ENCODE data around the gene TBRG4.

The TBRG4 gene

DNA sequence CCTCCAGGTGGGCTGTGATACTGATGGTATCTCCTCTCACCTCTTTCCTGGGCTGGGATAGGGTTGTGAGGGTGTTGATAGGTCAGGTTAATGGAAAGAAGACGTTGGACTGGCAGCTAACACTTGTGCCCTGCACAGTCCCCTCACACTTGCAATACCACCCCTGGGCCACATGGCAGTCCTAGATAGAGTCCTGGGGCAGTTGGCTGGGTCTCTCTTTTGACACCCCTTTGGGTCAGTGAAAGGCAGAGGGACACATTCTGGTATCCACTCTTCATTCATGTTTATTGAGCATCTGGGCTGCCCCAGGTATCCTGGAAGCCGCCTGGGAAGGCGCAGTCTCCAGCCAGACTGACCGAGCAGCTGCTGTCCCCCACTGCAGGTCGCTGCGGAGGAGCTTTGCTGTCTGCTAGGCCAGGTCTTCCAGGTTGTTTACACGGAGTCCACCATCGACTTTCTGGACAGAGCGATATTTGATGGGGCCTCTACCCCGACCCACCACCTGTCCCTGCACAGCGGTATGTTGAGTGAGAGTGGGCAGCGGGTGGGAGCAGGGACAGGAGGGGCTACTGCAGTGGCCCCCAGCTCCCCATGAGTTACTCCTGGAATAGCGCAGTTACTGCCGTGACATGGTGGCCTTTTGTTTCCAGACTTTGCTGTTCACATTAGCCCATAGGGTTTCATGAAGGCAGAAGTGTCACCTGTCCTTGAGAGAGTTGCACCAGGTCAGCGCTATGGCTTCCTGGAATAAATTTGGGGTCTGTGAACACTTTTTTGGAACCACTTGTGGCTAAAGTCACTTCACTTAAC is 41.8 kb downstream of the TBRG4 start:
- peak overlapping the region; percentile 67 to 80 for H3K27ac Mint-ChIP-seq
- peaks cover 84% of the 10 kb centered on the region for H3K36me3 Mint-ChIP-seq (ENCODE audit: insufficient read depth)
- H3K4me3 Mint-ChIP-seq: no peak overlapping the region
- ATAC-seq (replicated peaks) (no peak), DNase-seq (no peak)
- H3K27me3 Mint-ChIP-seq: no peaks in the 10 kb centered on the region
- peaks cover 15 to 29% of the 10 kb centered on the region in 2 donors for H3K4me1 Mint-ChIP-seq (ENCODE audit: low read depth in 2 of 2)
- H3K9me3 Mint-ChIP-seq: no peaks in the 10 kb centered on the region

DNA sequence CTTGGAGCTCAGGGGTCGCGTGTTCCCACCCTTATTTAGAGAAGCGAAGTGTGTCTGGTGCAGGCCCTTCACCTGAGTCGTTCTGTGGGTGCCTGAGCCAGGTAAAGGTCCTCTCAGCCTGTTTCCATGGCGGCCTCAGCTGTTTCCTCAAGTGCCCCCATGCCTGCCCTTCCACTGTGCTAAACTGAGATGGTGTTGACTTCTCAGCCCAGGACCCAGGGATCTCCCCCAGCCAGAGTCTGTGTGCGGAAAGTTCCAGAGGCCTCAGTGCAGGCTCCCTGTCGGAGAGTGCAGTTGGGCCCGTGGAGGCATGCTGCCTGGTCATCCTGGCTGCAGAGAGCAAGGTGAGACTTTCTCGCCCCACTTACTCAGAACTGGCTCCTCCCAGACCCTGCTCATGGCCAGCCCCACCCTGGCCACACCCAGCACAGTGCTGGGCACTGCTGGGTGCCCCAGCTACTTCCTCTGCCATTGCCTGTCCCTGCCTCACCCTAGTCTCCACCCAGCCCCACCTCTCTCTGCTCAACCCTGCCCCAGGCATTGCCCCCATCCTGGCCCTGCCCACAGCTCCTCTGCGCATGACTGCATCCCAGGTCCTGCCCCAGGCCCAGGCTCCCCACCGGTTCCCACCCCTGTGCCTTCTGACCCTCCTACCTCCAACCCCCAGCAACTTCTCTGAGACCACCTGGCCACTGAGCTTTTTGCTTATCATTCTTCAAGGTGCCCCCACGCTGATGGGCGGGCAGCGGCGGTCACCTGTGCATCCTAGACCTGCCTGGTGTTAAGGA is 43.1 kb downstream of the TBRG4 start:
- DNase-seq: no peak
- peaks cover 19 to 26% of the 10 kb centered on the region in 2 donors for H3K4me1 Mint-ChIP-seq (ENCODE audit: low read depth in 2 of 2)
- H3K36me3 Mint-ChIP-seq (ENCODE audit: insufficient read depth): peaks cover 87% of the 10 kb centered on the region
- peak overlapping the region; percentile 67 to 80 for H3K27ac Mint-ChIP-seq
- H3K27me3 Mint-ChIP-seq: no peaks in the 10 kb centered on the region
- H3K4me3 Mint-ChIP-seq: no peak overlapping the region
- no peaks in the 10 kb centered on the region for H3K9me3 Mint-ChIP-seq
- no peak for ATAC-seq (replicated peaks)

DNA sequence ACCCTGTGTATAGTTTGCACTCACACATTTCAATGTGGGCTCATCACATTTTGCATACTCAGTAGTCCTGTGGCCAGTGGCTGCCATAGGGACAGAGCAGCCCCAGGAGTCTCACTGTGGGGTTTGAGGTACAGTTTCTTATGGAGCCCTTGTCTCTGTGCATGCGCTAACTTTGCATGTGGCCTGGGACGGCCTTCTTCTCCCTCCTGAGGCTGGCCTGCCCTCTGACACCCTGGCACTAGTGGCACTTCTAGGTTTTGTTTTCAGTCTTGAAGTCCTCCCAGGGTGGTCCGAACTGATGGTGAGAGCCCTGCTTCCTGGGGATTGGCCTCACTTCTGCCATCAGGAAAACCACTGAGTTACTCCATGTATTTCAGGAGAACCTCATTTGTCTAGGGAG is 43.9 kb downstream of the TBRG4 start:
- H3K27me3 Mint-ChIP-seq: no peaks in the 10 kb centered on the region
- no peaks in the 10 kb centered on the region for H3K9me3 Mint-ChIP-seq
- peaks cover 91% of the 10 kb centered on the region for H3K36me3 Mint-ChIP-seq (ENCODE audit: insufficient read depth)
- peaks cover 19 to 20% of the 10 kb centered on the region in 2 donors for H3K4me1 Mint-ChIP-seq (ENCODE audit: low read depth in 2 of 2)
- H3K4me3 Mint-ChIP-seq: no peak overlapping the region
- ATAC-seq (replicated peaks): no peak
- DNase-seq: no peak
- H3K27ac Mint-ChIP-seq: peak overlapping the region in 1 of 2 donors; percentile 62

DNA sequence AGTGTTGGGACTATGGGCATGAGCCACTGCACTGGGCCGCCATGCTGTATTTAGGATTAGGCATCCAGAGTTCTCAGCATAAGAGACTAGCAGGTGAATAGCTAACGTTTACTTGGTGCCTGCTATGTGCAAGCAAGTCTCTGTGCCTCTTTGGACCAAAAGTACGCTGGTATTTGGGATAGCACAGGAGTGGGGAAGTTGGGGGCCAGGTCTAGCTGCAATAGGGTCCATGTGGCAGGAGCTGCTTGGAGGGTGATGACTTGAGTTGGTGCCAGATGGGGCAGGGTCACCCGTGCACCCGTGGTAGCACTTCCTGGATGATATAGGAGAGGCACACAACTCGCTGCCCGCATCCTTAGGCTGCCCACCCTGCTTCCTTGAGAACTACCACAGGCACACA is 45.1 kb downstream of the TBRG4 start:
- peaks cover 24 to 26% of the 10 kb centered on the region in 2 donors for H3K4me1 Mint-ChIP-seq (ENCODE audit: low read depth in 2 of 2)
- H3K4me3 Mint-ChIP-seq: no peak overlapping the region
- H3K36me3 Mint-ChIP-seq (ENCODE audit: insufficient read depth): peaks cover 89% of the 10 kb centered on the region
- ATAC-seq (replicated peaks) (no peak), DNase-seq (no peak)
- no peaks in the 10 kb centered on the region for H3K9me3 Mint-ChIP-seq
- H3K27ac Mint-ChIP-seq: peak overlapping the region in 1 of 2 donors; percentile 62
- H3K27me3 Mint-ChIP-seq: no peaks in the 10 kb centered on the region

DNA sequence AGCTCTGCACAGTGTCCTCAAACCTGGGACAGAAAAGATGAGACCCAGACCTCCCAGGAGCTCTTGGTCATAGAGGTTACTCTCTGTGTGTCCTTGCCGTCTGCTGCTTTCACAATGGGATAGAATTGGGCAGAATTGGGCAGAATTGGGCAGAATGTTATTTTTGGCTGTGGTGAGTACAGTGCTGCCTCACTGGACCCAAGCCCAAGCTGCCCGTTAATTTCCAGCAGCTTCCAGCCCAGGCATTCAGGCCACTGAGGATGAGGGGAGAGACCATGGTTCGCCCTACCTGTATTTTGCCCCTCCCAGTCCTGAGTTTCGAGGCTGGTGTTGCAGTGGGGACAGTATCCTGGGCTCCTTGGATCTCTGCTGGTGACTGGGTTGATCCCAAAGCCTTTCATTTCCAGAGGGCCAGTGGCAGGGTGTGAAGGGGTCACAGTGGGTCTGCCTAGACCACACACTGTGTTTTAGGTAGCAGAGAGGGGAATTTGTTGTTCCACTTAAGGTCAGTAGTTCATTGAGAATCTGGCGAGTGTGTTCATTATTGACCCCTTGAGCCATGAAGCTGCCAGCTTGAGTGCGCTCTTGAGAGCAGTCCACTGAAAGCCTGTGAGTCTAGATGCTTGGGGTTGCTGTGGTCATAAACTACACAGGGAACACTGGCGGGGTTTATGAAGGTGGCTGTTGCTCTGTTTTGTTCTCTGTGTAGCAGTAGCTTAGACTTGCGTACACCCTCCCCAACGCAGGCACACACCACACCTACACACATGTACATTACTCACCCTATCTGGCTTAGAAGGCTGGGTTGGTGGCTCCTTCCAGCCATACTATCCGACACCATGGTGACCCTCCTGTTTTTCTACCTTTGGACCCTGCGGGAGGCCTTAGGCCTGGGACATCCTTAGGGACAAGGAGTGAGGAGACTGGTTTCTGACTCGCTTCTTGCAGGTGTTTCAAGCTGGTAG is 46.2 kb downstream of the TBRG4 start:
- peak overlapping the region; percentile 13 to 46 for H3K27ac Mint-ChIP-seq
- no peak overlapping the region for H3K4me3 Mint-ChIP-seq
- DNase-seq: no peak
- no peaks in the 10 kb centered on the region for H3K9me3 Mint-ChIP-seq
- peaks cover 35 to 36% of the 10 kb centered on the region in 2 donors for H3K4me1 Mint-ChIP-seq (ENCODE audit: low read depth in 2 of 2)
- peaks cover 85% of the 10 kb centered on the region for H3K36me3 Mint-ChIP-seq (ENCODE audit: insufficient read depth)
- no peaks in the 10 kb centered on the region for H3K27me3 Mint-ChIP-seq
- ATAC-seq (replicated peaks): no peak

DNA sequence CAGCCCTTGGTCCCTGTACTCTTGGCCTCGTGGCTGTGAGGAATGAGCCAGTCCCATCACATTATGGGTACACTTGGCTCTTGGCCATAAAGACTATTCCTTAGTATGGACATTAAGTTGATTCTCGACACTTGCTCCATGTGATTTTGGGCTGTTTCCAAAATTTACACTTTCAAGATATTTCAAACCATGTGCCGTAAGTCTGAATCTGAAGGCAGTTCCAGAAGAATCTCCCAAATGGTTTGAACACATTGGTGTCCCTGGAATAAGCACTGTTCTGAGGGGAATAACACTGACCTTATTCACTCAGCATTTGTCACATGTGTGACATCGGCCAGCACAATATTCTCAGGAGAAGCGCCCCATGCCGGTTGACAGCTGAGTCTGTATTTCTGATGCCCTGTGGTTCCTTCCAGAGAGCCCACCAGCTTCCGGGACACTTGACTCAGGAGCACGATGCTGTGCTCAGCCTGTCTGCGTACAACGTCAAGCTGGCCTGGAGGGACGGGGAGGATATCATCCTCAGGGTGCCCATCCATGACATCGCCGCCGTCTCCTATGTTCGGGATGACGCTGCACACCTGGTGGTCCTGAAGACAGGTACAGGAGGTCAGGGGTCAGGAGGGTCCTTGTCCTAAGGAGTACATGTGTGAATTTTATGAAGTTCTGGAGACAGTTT is 47.3 kb downstream of the TBRG4 start:
- H3K36me3 Mint-ChIP-seq (ENCODE audit: insufficient read depth): peaks cover 81% of the 10 kb centered on the region
- ATAC-seq (replicated peaks): no peak
- H3K27ac Mint-ChIP-seq: peak overlapping the region; percentile 6 to 23
- no peaks in the 10 kb centered on the region for H3K9me3 Mint-ChIP-seq
- no peaks in the 10 kb centered on the region for H3K27me3 Mint-ChIP-seq
- H3K4me3 Mint-ChIP-seq: no peak overlapping the region
- peaks cover 36 to 44% of the 10 kb centered on the region in 2 donors for H3K4me1 Mint-ChIP-seq (ENCODE audit: low read depth in 2 of 2)
- DNase-seq: no peak

DNA sequence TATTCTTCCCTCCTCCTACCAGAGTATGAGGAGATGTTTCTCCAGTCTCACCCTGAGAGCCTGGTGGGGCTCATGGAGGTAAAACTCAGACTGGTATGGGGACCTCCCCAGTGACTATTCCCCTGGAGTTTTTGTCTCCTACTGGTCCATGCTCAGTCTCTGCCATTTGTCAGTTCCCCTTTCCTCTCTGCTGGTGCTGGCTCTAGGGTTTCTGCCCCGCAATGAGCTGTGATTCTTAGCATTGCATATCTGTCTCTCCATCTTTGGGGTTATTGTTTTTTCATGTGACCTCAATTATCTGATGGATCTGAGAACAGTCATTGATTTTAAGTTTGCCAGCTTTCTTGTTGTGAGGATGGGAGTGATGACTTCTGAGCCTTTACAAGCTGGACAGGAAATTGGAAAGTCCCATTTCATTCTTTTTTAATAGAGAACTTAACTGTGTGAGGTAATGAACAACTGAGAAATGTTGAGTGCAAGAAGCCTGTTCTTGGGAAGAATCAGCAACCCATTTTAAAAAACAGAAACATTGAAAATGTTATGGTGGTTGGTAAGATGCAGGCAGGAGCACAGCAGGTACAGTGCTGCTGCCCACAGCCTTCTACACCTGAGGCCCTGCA is 49.6 kb downstream of the TBRG4 start:
- peak overlapping the region; percentile 18 to 64 for H3K27ac Mint-ChIP-seq
- peaks cover 73% of the 10 kb centered on the region for H3K36me3 Mint-ChIP-seq (ENCODE audit: insufficient read depth)
- no peak for ATAC-seq (replicated peaks)
- H3K9me3 Mint-ChIP-seq: no peaks in the 10 kb centered on the region
- no peaks in the 10 kb centered on the region for H3K27me3 Mint-ChIP-seq
- H3K4me3 Mint-ChIP-seq: peak overlapping the region; percentile 34 to 52
- DNase-seq: no peak
- peaks cover 44 to 55% of the 10 kb centered on the region in 2 donors for H3K4me1 Mint-ChIP-seq (ENCODE audit: low read depth in 2 of 2)

DNA sequence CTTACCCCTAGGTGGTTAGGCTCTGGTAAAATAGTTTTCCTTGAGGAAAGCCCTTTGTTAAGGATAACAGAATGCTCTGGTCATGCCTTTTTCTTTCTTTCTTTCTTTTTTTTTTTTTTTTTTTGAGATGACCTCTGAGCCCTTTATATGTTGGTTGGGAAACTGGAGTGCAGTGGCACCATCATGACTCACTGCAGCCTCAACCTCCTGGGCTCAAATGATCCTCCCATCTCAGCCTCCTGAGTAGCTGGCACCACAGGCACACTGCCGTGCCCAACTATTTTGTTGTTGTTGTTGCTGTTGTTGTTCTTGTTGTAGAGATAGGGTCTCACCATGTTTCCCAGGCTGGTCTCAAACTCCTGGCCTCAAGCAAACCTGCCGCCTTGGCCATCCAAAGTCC is 50.1 kb downstream of the TBRG4 start:
- H3K27ac Mint-ChIP-seq: peak overlapping the region; percentile 18 to 64
- ATAC-seq (replicated peaks) (no peak), DNase-seq (no peak)
- H3K4me3 Mint-ChIP-seq: peak overlapping the region; percentile 34 to 52
- peaks cover 44 to 60% of the 10 kb centered on the region in 2 donors for H3K4me1 Mint-ChIP-seq (ENCODE audit: low read depth in 2 of 2)
- H3K9me3 Mint-ChIP-seq: no peaks in the 10 kb centered on the region
- H3K27me3 Mint-ChIP-seq: no peaks in the 10 kb centered on the region
- peaks cover 67% of the 10 kb centered on the region for H3K36me3 Mint-ChIP-seq (ENCODE audit: insufficient read depth)

DNA sequence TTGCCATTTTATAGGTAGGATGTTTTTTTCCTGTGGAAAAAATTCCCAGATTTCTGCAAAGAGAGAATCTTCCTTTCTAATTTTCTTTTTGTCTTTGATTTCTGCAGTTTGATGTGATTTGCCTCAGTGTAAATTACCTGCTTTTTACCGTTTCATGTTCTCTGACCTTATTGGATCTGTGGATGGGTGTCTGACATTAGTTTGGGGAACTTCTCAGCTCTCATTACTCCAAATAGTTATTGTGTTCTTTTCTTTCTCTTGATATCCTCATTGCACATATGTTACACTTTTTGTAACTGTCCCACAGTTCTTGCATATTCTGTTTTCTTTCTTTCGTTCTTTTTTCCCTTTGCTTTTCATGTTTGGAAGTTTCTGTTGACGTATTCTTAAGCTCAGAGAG is 51.2 kb downstream of the TBRG4 start:
- no peak for ATAC-seq (replicated peaks)
- peak overlapping the region in 1 of 2 donors; percentile 4 for H3K4me3 Mint-ChIP-seq
- H3K27ac Mint-ChIP-seq: peak overlapping the region; percentile 18 to 64
- H3K4me1 Mint-ChIP-seq (ENCODE audit: low read depth in 2 of 2): peaks cover 49 to 60% of the 10 kb centered on the region in 2 donors
- no peaks in the 10 kb centered on the region for H3K27me3 Mint-ChIP-seq
- peaks cover 57% of the 10 kb centered on the region for H3K36me3 Mint-ChIP-seq (ENCODE audit: insufficient read depth)
- H3K9me3 Mint-ChIP-seq: no peaks in the 10 kb centered on the region
- no peak for DNase-seq

DNA sequence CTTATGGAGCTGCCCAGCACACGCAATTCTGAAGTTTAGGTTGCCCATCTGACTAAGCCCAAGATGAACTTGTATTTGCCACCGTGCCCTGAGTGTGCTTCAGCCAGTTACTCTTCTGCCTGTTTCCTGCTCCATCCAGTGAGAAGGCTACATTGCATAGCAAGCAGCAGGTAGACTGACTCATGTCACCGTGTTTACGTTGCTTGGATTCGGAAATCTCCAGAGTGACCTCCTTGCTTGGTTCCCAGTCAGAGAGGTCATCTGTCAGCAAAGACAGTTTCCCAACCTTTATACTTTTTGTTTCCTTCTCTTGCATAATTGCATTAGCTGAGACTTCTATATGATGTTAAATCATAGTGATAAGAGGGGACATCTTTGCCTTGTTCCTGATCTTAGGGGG is 53.6 kb downstream of the TBRG4 start:
- DNase-seq: no peak
- Mint-ChIP-seq H3K9me3 (no peaks in the 10 kb centered on the region), H3K4me1 (ENCODE audit: low read depth in 2 of 2) (peaks cover 58 to 75% of the 10 kb centered on the region in 2 donors), H3K27me3 (no peaks in the 10 kb centered on the region), H3K27ac (peak overlapping the region; percentile 65 to 92), H3K36me3 (ENCODE audit: insufficient read depth) (peaks cover 41% of the 10 kb centered on the region), H3K4me3 (peak overlapping the region in 1 of 2 donors; percentile 4)
- ATAC-seq (replicated peaks): no peak

DNA sequence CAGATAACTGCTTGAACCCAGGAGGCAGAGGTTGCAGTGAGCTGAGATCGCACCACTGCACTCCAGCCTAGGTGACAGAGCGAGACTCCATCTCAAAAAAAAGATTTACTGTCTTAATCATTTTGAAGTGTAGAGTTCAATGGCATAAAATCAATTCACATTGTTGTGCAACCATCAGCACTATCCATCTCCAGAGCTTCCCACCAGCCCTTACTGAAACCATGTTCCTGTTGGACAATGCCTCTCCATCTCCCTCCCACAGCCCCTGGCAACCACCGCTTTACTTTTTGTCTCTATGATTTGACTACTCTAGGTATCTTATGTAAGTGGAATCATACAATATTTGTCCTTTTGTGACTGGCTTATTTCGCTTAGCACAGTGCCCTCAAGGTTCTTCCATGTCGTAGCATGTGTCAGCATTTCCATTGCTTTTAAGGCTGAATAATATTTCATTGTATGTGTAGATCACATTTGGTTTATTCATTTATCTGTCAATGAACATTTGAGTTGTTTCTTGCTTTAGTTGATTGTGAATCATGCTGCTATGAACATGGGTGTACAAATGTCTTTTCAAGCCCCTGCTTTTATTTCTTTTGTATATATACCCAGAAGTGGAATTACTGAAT is 55.8 kb downstream of the TBRG4 start:
- H3K27ac Mint-ChIP-seq: peak overlapping the region; percentile 57 to 92
- DNase-seq (no peak), ATAC-seq (replicated peaks) (no peak)
- peaks cover 31% of the 10 kb centered on the region for H3K36me3 Mint-ChIP-seq (ENCODE audit: insufficient read depth)
- no peaks in the 10 kb centered on the region for H3K27me3 Mint-ChIP-seq
- H3K9me3 Mint-ChIP-seq: no peaks in the 10 kb centered on the region
- H3K4me1 Mint-ChIP-seq (ENCODE audit: low read depth in 2 of 2): peaks cover 60 to 76% of the 10 kb centered on the region in 2 donors
- no peak overlapping the region for H3K4me3 Mint-ChIP-seq

DNA sequence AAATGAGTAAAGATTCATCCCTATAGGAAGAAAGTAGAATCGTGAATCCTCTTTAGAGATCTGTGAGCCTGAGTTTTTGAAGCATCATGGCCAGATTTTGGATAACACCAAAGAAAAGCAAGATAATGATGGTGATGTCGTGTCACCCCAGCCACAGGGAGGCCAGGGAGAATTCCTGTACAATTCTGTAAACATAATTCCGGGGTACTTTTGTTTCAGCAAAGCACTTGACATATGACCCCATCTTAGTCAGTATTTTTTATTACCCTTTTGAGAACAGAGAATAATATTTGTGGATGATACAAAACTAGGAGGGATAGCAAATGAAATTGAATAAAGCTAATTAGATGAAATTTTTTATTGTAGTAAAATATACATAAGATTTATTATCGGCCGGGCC is 56.5 kb downstream of the TBRG4 start:
- Mint-ChIP-seq H3K4me1 (ENCODE audit: low read depth in 2 of 2) (peaks cover 56 to 76% of the 10 kb centered on the region in 2 donors), H3K9me3 (no peaks in the 10 kb centered on the region), H3K36me3 (ENCODE audit: insufficient read depth) (peaks cover 31% of the 10 kb centered on the region), H3K4me3 (no peak overlapping the region), H3K27ac (peak overlapping the region in 1 of 2 donors; percentile 78), H3K27me3 (no peaks in the 10 kb centered on the region)
- ATAC-seq (replicated peaks) (no peak), DNase-seq (no peak)

All from effector memory CD8-positive, alpha-beta T cell (primary cell).